Measurements from ENCODE around the gene G2E3. TPM values are rescaled to one million over a fixed set of nuclear protein-coding genes. Genes with fewer than 3 reads are reported as not detected.
"Not testable (repeated sequence)": the region's sequence is repeated elsewhere in the genome, so short reads cannot be mapped to it uniquely, and the experiment has no call there.

Gene G2E3
- total RNA-seq, 4 donors from 2014 or later: 4.1 to 15.6 (median 11.7) TPM

DNA sequence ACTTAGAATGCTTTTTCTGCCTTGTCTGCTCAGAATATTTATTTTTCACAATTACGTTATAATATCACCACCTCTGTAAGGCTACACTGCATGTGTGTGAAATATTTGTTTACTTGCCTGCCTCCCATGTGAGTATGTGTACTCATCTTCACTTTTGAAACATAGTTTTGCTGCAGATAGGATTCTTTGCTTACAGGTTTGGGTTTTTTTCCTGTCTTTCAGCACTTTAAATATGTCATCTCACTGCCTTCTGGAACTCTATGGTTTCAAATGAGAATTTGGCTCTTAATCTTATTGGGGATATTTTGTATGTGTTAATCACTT, 10.9 kb downstream of the G2E3 start:
- H3K9me3 ChIP-seq: no peaks in the 10 kb centered on the region
- H3K27me3 ChIP-seq: no peaks in the 10 kb centered on the region
- H3K36me3 ChIP-seq: no peaks in the 10 kb centered on the region
- intact Hi-C loops (cut with DNase I): no loop called here
- no peak overlapping the region for H3K27ac ChIP-seq
- no peak overlapping the region for H3K4me3 ChIP-seq
- 79 to 93% methylated on average over 1 of the region's 1 CpG for WGBS, 2 donors
- H3K4me1 ChIP-seq: peaks cover 0 to 11% (median 3%) of the 10 kb centered on the region in 3 donors
- no peak for DNase-seq
- TF ChIP-seq, protein P1, sequence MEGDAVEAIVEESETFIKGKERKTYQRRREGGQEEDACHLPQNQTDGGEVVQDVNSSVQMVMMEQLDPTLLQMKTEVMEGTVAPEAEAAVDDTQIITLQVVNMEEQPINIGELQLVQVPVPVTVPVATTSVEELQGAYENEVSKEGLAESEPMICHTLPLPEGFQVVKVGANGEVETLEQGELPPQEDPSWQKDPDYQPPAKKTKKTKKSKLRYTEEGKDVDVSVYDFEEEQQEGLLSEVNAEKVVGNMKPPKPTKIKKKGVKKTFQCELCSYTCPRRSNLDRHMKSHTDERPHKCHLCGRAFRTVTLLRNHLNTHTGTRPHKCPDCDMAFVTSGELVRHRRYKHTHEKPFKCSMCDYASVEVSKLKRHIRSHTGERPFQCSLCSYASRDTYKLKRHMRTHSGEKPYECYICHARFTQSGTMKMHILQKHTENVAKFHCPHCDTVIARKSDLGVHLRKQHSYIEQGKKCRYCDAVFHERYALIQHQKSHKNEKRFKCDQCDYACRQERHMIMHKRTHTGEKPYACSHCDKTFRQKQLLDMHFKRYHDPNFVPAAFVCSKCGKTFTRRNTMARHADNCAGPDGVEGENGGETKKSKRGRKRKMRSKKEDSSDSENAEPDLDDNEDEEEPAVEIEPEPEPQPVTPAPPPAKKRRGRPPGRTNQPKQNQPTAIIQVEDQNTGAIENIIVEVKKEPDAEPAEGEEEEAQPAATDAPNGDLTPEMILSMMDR (IDR thresholded peaks at IDR 0.05): no peak
- TF ChIP-seq POLR2A (IDR thresholded peaks at IDR 0.05): no peak

DNA sequence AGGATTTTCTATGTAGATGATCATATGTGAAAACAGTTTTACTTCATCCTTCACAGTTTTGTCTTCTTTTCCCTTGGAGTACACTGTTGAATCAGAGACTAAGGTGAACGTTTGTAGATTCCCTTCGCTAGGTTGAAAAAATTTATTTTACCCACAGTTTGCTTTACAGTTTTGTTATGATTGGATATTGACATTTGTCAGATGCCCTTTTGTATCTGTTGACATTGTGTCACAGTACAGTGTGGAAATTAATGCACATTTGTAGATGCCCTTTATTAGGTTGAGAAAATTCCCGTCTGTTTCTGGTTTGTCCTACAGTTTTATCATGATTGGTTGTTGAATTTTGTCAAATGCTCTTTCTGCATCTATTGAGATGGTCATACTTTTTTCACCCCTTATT, 13.3 kb downstream of the G2E3 start:
- TF ChIP-seq POLR2A (IDR thresholded peaks at IDR 0.05): no peak
- TF ChIP-seq, protein P1 (IDR thresholded peaks at IDR 0.05): no peak
- Histone ChIP-seq H3K27ac (no peak overlapping the region), H3K9me3 (no peaks in the 10 kb centered on the region), H3K4me1 (peaks cover 0 to 11% (median 0%) of the 10 kb centered on the region in 3 donors), H3K27me3 (no peaks in the 10 kb centered on the region), H3K36me3 (no peaks in the 10 kb centered on the region), H3K4me3 (no peak overlapping the region)
- intact Hi-C loops (cut with DNase I): no loop called here
- no peak for DNase-seq
- WGBS, 2 donors: 86 to 90% methylated on average over 3 of the region's 3 CpGs

DNA sequence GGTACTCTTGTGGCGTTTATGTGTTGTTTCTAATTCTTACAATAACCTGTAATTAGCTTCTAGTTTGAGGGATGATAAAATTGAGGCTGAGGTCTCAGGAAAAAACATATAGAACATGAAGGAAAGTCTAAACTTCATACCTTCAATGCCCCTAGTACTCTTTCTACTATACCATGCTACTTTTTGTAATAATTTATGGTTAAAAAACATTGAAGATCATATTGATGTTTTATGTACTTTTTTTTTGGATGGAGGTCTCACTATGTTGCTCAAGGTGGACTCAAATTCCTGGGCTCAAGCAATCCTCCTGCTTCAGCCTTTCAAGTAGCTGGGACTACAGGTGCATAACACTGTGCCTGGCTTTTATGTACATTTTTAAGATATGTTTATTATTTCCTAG, 13.8 kb downstream of the G2E3 start:
- no peaks in the 10 kb centered on the region for H3K9me3 ChIP-seq
- H3K36me3 ChIP-seq: no peaks in the 10 kb centered on the region
- no peaks in the 10 kb centered on the region for H3K27me3 ChIP-seq
- DNase-seq: no peak
- no peak overlapping the region for H3K4me3 ChIP-seq
- WGBS, 2 donors: 85 to 93% methylated on average over 1 of the region's 1 CpG
- intact Hi-C loops (cut with DNase I): no loop called here
- H3K4me1 ChIP-seq: peaks cover 0 to 11% (median 0%) of the 10 kb centered on the region in 3 donors
- H3K27ac ChIP-seq: no peak overlapping the region
- TF ChIP-seq, protein P1 (IDR thresholded peaks at IDR 0.05): no peak
- TF ChIP-seq POLR2A (IDR thresholded peaks at IDR 0.05): no peak

DNA sequence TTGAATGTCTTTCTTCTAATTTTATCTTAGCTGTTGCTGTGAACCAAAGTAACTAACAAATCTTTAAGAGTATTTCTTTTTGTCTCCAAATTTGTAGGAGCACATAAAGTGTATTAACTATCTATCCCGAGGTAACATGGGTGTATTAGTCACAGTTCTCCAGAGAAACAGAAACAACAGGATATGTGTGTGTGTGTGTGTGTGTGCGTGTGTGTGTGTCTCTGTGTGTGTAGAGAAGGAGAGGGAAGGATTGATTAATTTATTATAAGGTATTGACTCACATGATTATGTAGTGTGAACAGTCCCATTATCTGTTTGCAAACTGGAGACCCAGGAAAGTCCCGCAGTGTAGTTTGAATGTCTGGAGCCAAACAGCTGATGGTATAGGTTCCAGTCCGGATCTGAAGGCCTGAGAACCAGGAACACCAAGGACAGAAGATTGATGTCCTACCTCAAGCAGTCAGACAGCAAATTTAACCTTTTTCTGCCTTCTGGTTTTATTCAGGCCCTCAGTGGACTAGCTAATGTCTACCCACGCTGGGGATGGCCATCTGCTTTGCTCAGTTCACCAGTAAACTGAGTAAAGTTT, 14.4 kb downstream of the G2E3 start:
- Histone ChIP-seq H3K27me3 (no peaks in the 10 kb centered on the region), H3K4me1 (peaks cover 0 to 11% (median 0%) of the 10 kb centered on the region in 3 donors), H3K36me3 (no peaks in the 10 kb centered on the region), H3K27ac (no peak overlapping the region), H3K9me3 (no peaks in the 10 kb centered on the region), H3K4me3 (no peak overlapping the region)
- WGBS, 2 donors: 75 to 89% methylated on average over 5 of the region's 5 CpGs
- no peak for TF ChIP-seq POLR2A (IDR thresholded peaks at IDR 0.05)
- TF ChIP-seq, protein P1 (IDR thresholded peaks at IDR 0.05): no peak
- intact Hi-C loops (cut with DNase I): no loop called here
- no peak for DNase-seq

DNA sequence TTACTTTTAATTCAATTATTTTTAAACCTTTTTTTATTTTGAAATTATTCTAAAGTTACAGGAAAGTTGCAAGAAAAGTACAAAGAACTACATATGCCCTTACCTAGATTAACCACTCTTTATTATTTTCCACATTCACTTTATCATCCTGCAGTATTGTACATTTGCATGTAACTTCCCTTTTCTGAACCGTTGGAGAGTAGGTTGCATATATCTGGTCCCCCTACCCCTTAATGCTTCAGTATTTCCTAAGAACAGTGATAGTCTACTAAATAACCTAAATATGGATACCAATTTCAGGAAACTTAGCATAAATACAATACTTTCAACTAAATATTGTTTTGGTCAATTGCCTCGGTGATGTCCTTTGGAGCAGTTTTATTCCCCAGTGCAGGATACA, 15.0 kb downstream of the G2E3 start:
- intact Hi-C loops (cut with DNase I): no loop called here
- WGBS, 2 donors: 80 to 88% methylated on average over 2 of the region's 2 CpGs

DNA sequence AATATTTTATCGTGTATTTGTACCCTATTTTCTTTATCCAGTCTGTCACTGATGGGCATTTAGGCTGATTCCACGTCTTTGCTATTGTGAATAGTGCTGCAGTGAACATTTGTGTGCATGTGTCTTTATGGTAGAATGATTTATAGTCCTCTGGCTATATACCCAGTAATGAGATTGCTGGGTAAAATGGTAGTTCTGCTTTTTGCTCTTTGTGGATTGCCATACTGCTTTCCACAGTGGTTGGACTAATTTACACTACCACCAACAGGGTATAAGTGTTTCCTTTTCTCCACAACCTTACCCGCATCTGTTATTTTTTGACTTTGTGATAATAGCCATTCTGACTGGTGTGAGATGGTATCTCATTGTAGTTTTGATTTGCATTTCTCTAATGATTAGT, 15.8 kb downstream of the G2E3 start:
- H3K27me3 ChIP-seq; H3K9me3 ChIP-seq; H3K4me3 ChIP-seq; intact Hi-C loops (cut with DNase I); DNase-seq; H3K36me3 ChIP-seq; H3K4me1 ChIP-seq; H3K27ac ChIP-seq: not testable (repeated sequence)
- WGBS, 2 donors: 84 to 85% methylated on average over 3 of the region's 3 CpGs

More for the DNA sequence above, 15.0 kb downstream of the G2E3 start:
- H3K27me3 ChIP-seq: no peaks in the 10 kb centered on the region
- peaks cover 0 to 11% (median 0%) of the 10 kb centered on the region in 3 donors for H3K4me1 ChIP-seq
- no peak overlapping the region for H3K4me3 ChIP-seq
- TF ChIP-seq, protein P1 (IDR thresholded peaks at IDR 0.05): no peak
- no peak for TF ChIP-seq POLR2A (IDR thresholded peaks at IDR 0.05)
- DNase-seq: no peak
- H3K27ac ChIP-seq: no peak overlapping the region
- no peaks in the 10 kb centered on the region for H3K9me3 ChIP-seq
- H3K36me3 ChIP-seq: no peaks in the 10 kb centered on the region

DNA sequence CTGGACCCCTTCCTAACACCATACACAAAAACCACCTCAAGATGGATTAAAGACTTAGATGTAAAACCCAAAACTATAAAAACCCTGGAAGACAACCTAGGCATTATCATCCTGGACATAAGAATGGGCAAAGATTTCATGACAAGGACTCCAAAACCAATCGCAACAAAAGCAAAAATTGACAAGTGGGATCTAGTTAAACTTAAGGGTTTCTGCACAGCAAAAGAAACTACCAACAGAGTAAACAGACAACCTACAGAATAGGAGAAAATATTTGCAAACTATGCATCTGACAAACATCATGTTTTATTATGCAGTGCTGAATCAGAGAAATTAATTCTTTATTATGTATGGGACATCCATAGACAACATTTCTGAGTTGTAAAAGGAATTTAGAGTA, 17.4 kb downstream of the G2E3 start:
- H3K9me3 ChIP-seq; H3K4me3 ChIP-seq; intact Hi-C loops (cut with DNase I); H3K27ac ChIP-seq; DNase-seq; H3K27me3 ChIP-seq; H3K4me1 ChIP-seq; H3K36me3 ChIP-seq: not testable (repeated sequence)
- 89 to 93% methylated on average over 1 of the region's 1 CpG for WGBS, 2 donors
